SK-N-SH (cell line): ENCODE data around the gene FICD. TPM values are rescaled to one million over a fixed set of nuclear protein-coding genes. Genes with fewer than 3 reads are reported as not detected.

Experiments used
- CTCF ChIA-PET: fragments of 300-600, 350-600 bp; formaldehyde crosslinking; extraction: SDS; loops from one replicate; lab custom pipeline; 2021; lab: Yijun Ruan, JAX
- POLR2A ChIA-PET: fragments of 350-600 bp; sonication (Branson Sonifier 250); formaldehyde crosslinking; extraction: SDS; loops from one replicate; lab custom pipeline; 2020; ENCODE audit warnings: antibody characterized with exemption, inconsistent platforms; lab: Yijun Ruan, JAX
- DNase-seq: peaks from one replicate; pipeline ENCODE4 v3.0.0; 2012
- H2AFZ ChIP-seq: fragments of 200-600 bp; sonication (generic); 2 replicates; pipeline ENCODE4 v1.8.1; 2016; ENCODE audit warnings: antibody characterized with exemption, mild to moderate bottlenecking, low read depth
- H3F3A ChIP-seq: fragments of 200-600 bp; sonication (generic); replicated peaks from 2 replicates; pipeline ENCODE3; 2016; ENCODE audit warnings: antibody characterized with exemption, mild to moderate bottlenecking; ENCODE audit not compliant: insufficient read depth
- H3K27ac ChIP-seq, 2 experiments: fragments of 200-500 bp in 1 of 2; fragments of 200-600 bp in 1 of 2; sonication (Bioruptor generic) in 1 of 2; sonication (generic), shearing (Covaris generic) in 1 of 2; 2 replicates each; pipeline versions ENCODE4 v1.5.1 to v1.6.1; 2014 to 2016; ENCODE audit warnings: low read depth in 2 of 2, inconsistent platforms in 1 of 2, low read length in 1 of 2, mild to moderate bottlenecking in 1 of 2, mixed read lengths in 1 of 2
- H3K27me3 ChIP-seq: fragments of 200-600 bp; sonication (generic), shearing (Covaris generic); 2 replicates; pipeline ENCODE4 v1.6.1; 2016; ENCODE audit warnings: mixed run types; ENCODE audit not compliant: insufficient read depth
- H3K36me3 ChIP-seq, 2 experiments: fragments of 200-500 bp in 1 of 2; fragments of 200-600 bp in 1 of 2; sonication (Bioruptor generic) in 1 of 2; sonication (generic) in 1 of 2; replicated peaks in 1 of 2; 2 replicates each; pipeline versions ENCODE3 to v1.5.1; 2014 to 2016; ENCODE audit warnings: low read length in 1 of 2, mild to moderate bottlenecking in 1 of 2; ENCODE audit not compliant: insufficient read depth in 2 of 2, control insufficient read depth in 1 of 2
- H3K4me1 ChIP-seq, 2 experiments: fragments of 200-500 bp in 1 of 2; fragments of 200-600 bp in 1 of 2; sonication (Bioruptor generic) in 1 of 2; sonication (generic), shearing (Covaris generic) in 1 of 2; 2 replicates each; pipeline versions ENCODE4 v1.5.1 to v1.6.1; 2014 to 2016; ENCODE audit warnings: low read depth in 1 of 2, low read length in 1 of 2, mixed run types in 1 of 2; ENCODE audit not compliant: insufficient read depth in 2 of 2, control insufficient read depth in 1 of 2
- H3K4me2 ChIP-seq: fragments of 200-600 bp; sonication (generic), shearing (Covaris generic); 2 replicates; pipeline ENCODE4 v1.6.1; 2017; ENCODE audit warnings: mixed run types
- H3K4me3 ChIP-seq, 2 experiments: fragments of 200-500 bp in 1 of 2; fragments of 200-600 bp in 1 of 2; sonication (Bioruptor generic) in 1 of 2; sonication (generic), shearing (Covaris generic) in 1 of 2; 2 replicates each; pipeline versions ENCODE4 v1.5.1 to v1.8.1; 2014 to 2016; ENCODE audit warnings: low read depth in 2 of 2, inconsistent platforms in 1 of 2, low read length in 1 of 2, mild to moderate bottlenecking in 1 of 2, mixed read lengths in 1 of 2, moderate library complexity in 1 of 2
- H3K79me2 ChIP-seq: fragments of 200-600 bp; sonication (generic); 2 replicates; pipeline ENCODE4 v1.8.1; 2017; ENCODE audit warnings: mild to moderate bottlenecking; ENCODE audit not compliant: insufficient read depth
- H3K9ac ChIP-seq: fragments of 200-600 bp; sonication (generic); 2 replicates; pipeline ENCODE4 v1.6.1; 2017; ENCODE audit warnings: mixed run types
- H3K9me2 ChIP-seq: fragments of 200-600 bp; sonication (generic); 2 replicates; pipeline ENCODE4 v1.6.1; 2017; ENCODE audit warnings: mixed run types
- H3K9me3 ChIP-seq: fragments of 200-600 bp; sonication (generic); 2 replicates; pipeline ENCODE4 v1.6.1; 2017; ENCODE audit warnings: mixed run types, mild to moderate bottlenecking, moderate library complexity
- H4K20me1 ChIP-seq: fragments of 200-600 bp; sonication (generic); 2 replicates; pipeline ENCODE4 v1.6.1; 2017; ENCODE audit warnings: mild to moderate bottlenecking, mixed run types; ENCODE audit not compliant: insufficient read depth
- CHD2 ChIP-seq: fragments of 150-350 bp; IDR thresholded peaks from 2 replicates; pipeline ENCODE4 v1.6.1; 2018; ENCODE audit warnings: low read length; ENCODE audit not compliant: partially characterized antibody
- EP300 ChIP-seq, 2 experiments: IDR thresholded peaks; 2 replicates each; pipeline versions ENCODE4 v1.4.0 to v1.6.1; 2012; ENCODE audit warnings: borderline replicate concordance in 1 of 2, low read depth in 1 of 2, low read length in 1 of 2
- FOSL2 ChIP-seq: IDR thresholded peaks from 2 replicates; pipeline ENCODE4 v1.4.0; 2012; ENCODE audit warnings: low read depth, mild to moderate bottlenecking, moderate library complexity, borderline replicate concordance
- JUND ChIP-seq: IDR thresholded peaks from 2 replicates; pipeline ENCODE4 v1.4.0; 2012
- MAX ChIP-seq: IDR thresholded peaks from 2 replicates; pipeline ENCODE4 v1.4.0; 2012; ENCODE audit warnings: low read depth
- MXI1 ChIP-seq: IDR thresholded peaks from 2 replicates; pipeline ENCODE4 v1.6.1; 2012; ENCODE audit warnings: mild to moderate bottlenecking, low read depth, low read length, improper control_type of control experiment
- NFIC ChIP-seq: IDR thresholded peaks from 2 replicates; pipeline ENCODE4 v1.4.0; 2012; ENCODE audit warnings: borderline replicate concordance
- NRF1 ChIP-seq: IDR thresholded peaks from 2 replicates; pipeline ENCODE4 v1.6.1; 2012; ENCODE audit warnings: low read depth, mild to moderate bottlenecking, low read length
- PBX3 ChIP-seq: IDR thresholded peaks from 2 replicates; pipeline ENCODE4; 2012
- POLR2AphosphoS5 ChIP-seq: IDR thresholded peaks from 2 replicates; pipeline ENCODE4 v1.6.1; 2012; ENCODE audit warnings: low read depth, low read length
- RAD21 ChIP-seq: IDR thresholded peaks from 2 replicates; pipeline ENCODE4 v1.6.1; 2012; ENCODE audit warnings: mild to moderate bottlenecking, low read length
- RFX5 ChIP-seq: IDR thresholded peaks from 2 replicates; pipeline ENCODE4 v1.6.1; 2012; ENCODE audit warnings: mild to moderate bottlenecking, improper control_type of control experiment, low read length
- SIN3A ChIP-seq: IDR thresholded peaks from 2 replicates; pipeline ENCODE4 v1.6.1; 2012; ENCODE audit warnings: low read depth, mild to moderate bottlenecking, low read length, moderate library complexity, borderline replicate concordance
- SMC3 ChIP-seq: IDR thresholded peaks from 2 replicates; pipeline ENCODE4 v1.6.1; 2012; ENCODE audit warnings: low read depth, low read length, improper control_type of control experiment
- TAF1 ChIP-seq: IDR thresholded peaks from 2 replicates; pipeline ENCODE4 v1.6.1; 2012; ENCODE audit warnings: low read depth, mild to moderate bottlenecking, low read length, moderate library complexity, borderline replicate concordance
- TEAD4 ChIP-seq: IDR thresholded peaks from 2 replicates; pipeline ENCODE4 v1.4.0; 2012; ENCODE audit warnings: mild to moderate bottlenecking, borderline replicate concordance; ENCODE audit not compliant: insufficient read depth
- USF1 ChIP-seq: IDR thresholded peaks from 2 replicates; pipeline ENCODE4 v1.4.0; 2012; ENCODE audit warnings: low read depth, borderline replicate concordance
- YY1 ChIP-seq: IDR thresholded peaks from 2 replicates; pipeline ENCODE4 v1.4.0; 2012; ENCODE audit warnings: low read depth, mild to moderate bottlenecking
- WGBS: methylation state at CpG from one replicate; pipeline ENCODE4 v1.1.6; 2017; ENCODE audit warnings: low lambda C conversion rate; 5-methylcytosine and 5-hydroxymethylcytosine counted together
- polyA plus RNA-seq, 3 experiments: library from polyadenylated mRNA; depleted of rRNA; stranded (reverse); fragments of >200 nt; gene quantifications; 2 replicates each; pipeline ENCODE4 v1.2.3, GENCODE V29; 2012

Gene FICD
- polyA plus RNA-seq, 1 of the 3 experiments (the other 2 are of a cell fraction): 1.0 TPM

- DNase-seq: peak; percentile 97
- CTCF ChIA-PET: interaction anchor here (1.0 to 16.0 kb wide), 9 partner anchors 12 to 644 kb away, joined by 3 to 503 read pairs (median 4); partner anchors contain the start of gene TMEM119
- WGBS: 0% methylated on average over 16 of the region's 72 CpGs
- POLR2A ChIA-PET: interaction anchor here (0.8 to 1.3 kb wide), 5 partner anchors 16 to 241 kb away, joined by 3 to 5 read pairs (median 3); partner anchors contain the start of gene SELPLG
- peak within 1 kb of the TSS; percentile 81 to 95 for H3K27ac ChIP-seq
- H3K36me3 ChIP-seq: peaks cover 27 to 39% of the 10 kb centered on the region in 2 experiments
- no peaks in the 10 kb centered on the region for H3K9me3 ChIP-seq
- TF ChIP-seq FOSL2 (no peak), EP300 (IDR thresholded peaks at IDR 0.05; ENCODE audit: borderline replicate concordance in 1 of 2, low read depth in 1 of 2, low read length in 1 of 2) (no peak), PBX3 (no peak), JUND (no peak), NFIC (no peak), RAD21 (no peak), RFX5 (no peak), POLR2AphosphoS5 (peak; percentile 63; the same call in 1 of the 2 replicates), CHD2 (peak; percentile 51), NRF1 (peak; percentile 88), SMC3 (no peak), SIN3A (peak; percentile 93; the same call in 1 of the 2 replicates), USF1 (no peak), MXI1 (peak; percentile 83), TEAD4 (no peak), YY1 (peak; percentile 93), MAX (peak; percentile 65; the same call in 1 of the 2 replicates), TAF1 (peak; percentile 20; the same call in 1 of the 2 replicates)
- TF ChIP-seq, all 33 proteins: peak for 8
- Histone ChIP-seq H3K27me3 (no peaks in the 10 kb centered on the region), H3K4me2 (peak within 1 kb of the TSS; percentile 94), H3K9ac (peak within 1 kb of the TSS; percentile 90), H3K9me2 (no peaks in the 10 kb centered on the region), H2AFZ (peak within 1 kb of the TSS; percentile 99), H3K4me1 (peaks cover 33 to 43% of the 10 kb centered on the region in 2 experiments), H4K20me1 (peaks cover 12% of the 10 kb centered on the region), H3K4me3 (peak within 1 kb of the TSS; percentile 67 to 97), H3F3A (peaks cover 21% of the 10 kb centered on the region), H3K79me2 (peaks cover 62% of the 10 kb centered on the region)
Measured at GRCh38 chr12:108562348-108563135, 47.5 kb downstream of the FICD start, which contains the start of gene ISCU. TSS of gene ISCU (plus strand) at chr12:108562596. CDS start at chr12:108562623, 27 bp downstream.
